NCI-H748 treated with DMSO at 0.1 percent for 48 hours (cell line): ENCODE data around the gene NOL4L.
"Not testable (repeated sequence)": the region's sequence is repeated elsewhere in the genome, so short reads cannot be mapped to it uniquely, and the experiment has no call there.

Experiments used
- DNase-seq: peaks from one replicate; lab custom pipeline; 2025; lab: John Stamatoyannopoulos, UW

Gene NOL4L

DNA sequence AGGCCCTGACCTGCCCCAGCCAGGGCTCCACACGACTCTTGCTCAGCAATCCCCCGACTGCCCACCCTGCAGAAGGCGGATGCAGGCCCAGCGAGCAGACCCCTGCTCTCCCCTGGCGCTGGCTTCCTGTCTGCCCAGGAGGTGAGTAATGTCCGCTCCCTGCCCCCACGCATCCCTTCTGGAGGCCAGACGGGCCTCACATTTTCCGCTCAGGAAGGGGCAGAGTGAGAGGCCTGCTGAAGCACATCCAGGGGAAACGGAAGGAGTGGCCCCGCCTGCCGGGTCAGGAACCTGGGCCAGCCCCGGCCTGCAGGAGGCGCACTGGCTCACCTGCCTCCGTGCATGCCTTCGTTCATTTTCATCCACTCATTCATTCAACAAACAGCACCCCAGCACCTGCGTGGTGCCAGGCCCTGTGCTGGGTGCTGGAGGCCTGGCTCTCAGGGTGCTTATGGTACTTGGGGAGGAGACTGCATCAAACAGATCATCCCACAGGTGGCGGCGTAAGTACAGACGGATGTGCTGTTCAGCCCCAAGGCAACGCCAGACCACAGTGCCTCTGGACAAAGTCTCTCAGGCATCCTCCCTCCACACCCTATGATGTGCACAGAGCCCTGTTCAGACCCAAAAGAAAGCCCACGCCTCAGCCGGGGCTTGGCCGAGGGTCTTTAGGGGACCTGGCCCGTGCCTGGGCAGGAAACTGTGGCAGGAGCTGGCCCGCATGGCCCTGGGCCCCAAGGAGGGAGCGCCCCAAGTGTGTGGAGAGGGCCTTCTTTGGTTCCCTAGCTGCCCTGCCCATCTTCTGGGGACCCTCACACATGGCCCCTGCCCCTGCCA, 114.9 kb downstream of the NOL4L start:
- DNase-seq, result no peak

DNA sequence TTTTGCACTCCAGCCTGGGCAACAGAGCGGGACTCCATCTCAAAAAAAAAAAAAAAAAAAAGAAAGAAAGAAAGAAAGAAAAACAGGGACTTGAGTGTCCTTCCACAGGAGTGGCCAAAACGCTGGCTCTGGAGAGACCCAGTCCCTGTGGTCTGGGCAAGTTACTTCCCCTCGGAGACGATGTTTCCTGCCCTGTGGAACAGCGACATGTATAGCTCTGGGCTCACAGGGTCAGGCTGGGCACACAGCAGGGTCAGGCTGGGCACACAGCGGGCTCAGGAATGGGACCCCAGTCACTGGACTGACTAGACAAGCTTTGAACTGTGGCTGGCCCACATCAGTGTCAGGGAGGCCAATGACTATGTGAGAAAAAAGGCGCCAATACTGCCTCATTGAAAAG, 116.3 kb downstream of the NOL4L start:
- no peak for DNase-seq

DNA sequence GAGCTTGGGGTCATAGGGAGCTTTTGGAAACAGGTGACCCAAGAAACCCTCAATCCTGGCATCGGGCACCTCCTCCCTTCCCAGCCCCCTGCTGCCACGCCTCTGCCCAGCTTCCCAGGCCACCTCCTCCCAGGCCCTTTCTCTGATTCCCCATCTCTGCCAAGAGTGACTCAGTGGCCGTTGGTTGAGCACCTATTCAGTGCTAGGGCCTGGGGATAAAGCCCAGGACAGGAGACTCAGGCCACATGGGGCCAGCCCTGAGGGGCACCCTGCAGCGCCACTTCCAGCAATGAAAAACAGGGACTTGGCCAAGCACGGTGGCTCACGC, 116.9 kb downstream of the NOL4L start:
- DNase-seq, result no peak

DNA sequence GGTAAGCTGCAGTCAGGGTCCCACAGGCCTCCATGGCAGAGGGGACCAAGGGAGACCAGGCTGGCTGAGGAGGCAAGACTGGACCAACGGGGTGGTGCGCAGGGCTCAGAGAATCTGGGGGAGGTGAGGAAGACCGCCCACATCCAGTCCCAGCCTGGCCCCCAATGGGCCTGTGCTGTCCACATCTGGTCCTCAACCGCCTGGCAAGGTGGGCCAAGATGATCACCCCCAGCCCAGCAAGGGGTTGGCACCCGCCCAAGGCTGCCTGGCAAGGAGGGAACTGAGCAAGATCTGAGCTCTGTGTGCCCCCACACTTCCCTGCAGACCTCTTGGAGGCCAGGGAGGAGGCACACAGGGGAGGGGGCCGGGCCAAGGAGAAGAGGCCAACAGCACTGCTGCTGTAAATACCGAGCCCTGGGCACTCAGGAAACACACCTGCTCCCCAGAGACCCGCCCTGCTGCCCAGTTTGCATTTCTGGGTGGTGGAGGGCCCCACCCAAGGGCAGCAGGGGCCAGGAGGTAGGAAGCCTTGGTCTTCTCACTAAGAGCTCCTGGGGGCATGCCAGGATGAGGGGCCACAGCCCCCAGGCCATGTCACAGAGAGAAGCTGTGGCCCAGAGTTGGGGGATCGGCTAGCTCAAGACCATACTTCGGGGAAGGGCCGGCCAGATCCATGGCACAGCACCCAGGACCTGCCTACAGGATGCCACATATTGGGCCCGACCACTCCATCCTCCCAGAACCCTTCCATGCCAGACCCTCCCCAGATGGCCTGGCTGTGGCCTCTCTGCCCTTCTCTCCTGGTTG, 117.4 kb downstream of the NOL4L start:
- no peak for DNase-seq

DNA sequence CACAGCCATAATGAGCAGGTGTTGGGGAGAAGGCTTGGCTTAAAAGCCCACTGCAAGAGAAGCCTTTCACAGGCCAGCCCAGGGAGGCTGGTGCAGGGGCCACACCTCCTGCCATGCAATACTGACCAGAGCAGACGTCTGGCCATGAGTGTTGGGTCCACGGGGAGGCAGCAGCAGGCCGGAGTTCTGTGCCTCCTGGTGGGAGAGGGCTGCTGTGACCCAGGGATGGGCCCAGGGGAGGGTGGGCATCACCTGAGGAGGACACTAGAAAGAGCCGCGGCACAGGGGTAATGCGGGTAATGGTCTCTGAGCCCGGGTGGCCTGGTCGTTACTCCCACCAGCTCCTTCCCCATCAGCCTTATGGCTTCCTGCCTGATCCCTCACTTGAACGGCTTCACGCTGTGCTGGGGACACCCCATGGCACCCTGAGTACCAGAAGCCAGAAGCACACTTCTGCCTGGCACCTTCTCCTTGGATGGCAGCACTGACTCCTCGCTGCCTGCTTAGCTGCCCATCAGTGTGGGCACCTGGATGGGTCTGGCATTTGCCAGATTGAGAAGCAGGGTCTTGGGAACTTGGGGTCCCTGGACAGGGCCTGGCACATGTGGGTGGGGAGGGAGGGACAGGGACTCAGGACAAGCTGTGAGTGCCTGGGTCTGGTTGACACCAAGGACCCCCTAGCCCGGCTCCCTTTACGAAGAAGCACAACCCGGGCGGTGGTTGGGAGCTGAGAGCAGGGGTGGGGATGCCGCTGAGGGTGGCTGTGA, 118.2 kb downstream of the NOL4L start:
- DNase-seq, result no peak

DNA sequence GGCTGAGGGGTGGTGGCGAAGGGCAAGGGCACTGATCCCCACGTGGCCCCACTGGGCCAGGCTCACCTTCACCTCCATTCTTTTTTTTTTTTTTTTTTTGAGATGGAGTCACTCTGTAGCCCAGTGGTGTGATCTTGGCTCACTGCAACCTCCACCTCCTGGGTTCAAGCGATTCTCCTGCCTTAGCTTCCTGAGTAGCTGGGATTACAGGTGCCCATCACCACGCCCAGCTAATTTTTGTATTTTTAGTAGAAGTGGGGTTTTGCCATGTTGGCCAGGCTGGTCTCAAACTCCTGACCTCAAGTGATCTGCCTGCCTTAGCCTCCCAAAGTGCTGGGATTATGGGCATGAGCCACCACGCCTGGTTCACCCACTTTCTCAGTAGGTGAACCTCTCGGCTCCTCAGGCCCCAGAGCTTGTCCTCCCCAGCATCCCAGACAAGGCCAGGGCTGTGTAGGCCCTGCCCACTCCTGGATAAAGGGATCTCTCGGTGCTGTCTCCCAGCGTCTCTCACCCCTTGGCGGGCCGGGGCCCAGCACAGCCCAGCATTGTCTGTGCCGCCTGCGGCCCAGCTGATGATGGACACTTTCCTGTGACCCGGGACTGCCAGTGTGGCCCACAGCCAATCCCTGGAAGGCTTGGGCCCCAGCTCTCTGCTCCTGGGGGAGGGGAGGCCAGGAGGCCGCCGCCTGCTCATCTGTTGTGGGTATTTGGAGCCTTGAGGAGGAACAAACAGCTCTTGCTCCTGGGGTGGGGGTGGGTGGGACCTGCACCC, 119.0 kb downstream of the NOL4L start:
- not testable (repeated sequence) for DNase-seq

DNA sequence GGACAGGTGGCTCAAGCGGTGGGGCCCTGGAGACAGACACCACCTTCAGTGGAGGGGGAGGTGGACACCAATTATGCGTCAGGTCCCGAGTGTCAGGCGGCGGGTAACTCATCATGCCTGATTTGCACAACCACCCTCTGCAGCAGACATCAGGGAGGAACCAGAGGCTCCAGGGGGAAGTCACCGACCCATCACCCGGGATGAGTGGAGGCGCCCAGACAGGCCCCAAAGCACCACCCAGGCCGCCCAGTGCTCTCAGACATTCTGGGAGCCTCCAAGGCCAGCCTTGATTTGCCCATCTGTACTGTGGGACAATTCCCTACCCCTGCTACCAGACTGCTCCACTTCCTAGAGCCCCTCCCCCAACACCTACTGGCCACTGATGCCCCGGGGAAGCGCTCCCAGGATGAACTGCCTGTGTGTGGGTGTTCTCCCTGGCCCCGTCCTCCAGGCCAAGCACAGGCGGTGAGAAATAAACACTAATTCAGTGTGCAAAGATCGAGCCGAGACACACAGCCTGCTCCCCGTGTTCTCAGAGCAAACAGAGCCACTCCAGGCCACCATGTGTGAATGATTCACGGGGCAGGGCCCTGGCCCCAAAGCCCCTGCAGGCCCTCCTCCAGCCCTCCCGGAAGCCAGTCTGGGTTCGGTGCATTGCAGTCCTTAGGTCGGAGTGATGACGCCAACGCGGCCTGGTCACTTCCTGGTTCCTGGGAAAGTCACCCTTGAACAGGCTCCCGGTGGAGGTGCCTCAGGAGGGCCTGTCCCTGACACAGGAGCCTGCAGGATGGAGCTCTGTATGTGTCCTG, 119.8 kb downstream of the NOL4L start:
- DNase-seq, result no peak

DNA sequence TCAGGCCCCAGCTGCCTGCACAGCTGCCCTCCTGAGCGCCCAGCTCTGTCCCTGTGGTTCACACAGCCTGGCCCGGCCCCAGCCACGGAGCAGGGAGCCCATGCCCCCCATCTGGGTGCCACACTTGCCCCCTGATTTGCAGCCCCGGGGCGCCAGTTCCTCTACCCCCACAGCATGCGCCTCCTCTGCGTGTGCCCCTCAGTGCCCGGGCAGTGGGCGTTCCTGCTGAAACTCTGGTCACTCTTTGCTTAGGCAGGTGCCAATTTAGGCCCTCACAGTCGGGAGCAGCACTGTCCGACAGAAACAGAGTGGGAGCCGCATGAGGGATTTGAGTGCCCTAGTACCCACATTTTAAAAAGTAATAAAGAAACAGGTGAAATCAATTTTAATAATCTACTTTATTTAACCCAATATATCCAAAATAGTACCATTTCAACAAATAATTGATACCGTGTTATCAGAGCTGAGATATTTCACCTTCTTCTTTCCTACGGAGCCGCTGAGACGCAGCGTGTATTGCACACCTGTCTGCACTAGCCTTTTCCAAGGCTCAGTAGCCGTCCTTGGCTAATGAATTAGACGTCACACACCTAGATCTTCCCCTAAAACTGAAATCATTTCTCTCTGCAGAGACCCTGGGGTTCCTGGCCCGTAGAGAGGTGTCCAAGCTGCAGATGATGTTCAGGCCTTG, 120.6 kb downstream of the NOL4L start:
- no peak for DNase-seq

DNA sequence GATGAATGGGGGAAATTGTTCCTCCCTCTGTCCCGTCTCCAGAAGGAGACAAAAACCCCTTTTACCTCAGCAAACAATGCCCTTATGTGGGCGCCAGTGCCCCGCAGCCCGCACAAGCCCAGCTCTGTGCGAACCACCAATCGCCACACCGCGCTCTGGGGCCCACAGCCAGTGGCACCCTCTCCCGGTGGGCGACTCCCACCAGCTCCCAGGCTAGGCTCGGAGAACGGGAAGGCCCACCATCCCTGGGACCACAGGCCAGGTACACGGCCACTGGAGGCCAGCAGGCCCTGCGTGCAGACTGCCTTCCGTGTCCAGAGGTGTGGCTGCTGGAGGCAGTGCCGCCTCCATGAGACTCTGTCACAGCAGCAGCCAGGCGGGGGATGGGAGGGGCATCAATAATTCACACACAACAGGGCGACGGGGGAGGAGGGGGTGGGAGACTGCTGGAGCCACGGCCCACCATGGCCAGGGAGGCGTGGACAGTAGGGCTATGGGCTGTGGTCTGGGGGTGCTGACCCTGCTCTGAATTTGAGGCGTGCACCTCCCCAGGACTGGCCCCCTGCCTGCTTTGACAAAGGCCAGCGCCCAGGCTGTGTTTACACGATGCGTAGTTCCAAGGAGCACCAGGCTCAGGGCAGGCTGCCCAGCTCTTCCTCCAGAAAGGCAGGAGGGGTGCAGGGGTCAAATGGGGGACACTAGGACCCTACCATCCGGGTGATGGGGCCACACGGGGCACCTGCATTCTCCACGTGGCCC, 121.3 kb downstream of the NOL4L start:
- no peak for DNase-seq

DNA sequence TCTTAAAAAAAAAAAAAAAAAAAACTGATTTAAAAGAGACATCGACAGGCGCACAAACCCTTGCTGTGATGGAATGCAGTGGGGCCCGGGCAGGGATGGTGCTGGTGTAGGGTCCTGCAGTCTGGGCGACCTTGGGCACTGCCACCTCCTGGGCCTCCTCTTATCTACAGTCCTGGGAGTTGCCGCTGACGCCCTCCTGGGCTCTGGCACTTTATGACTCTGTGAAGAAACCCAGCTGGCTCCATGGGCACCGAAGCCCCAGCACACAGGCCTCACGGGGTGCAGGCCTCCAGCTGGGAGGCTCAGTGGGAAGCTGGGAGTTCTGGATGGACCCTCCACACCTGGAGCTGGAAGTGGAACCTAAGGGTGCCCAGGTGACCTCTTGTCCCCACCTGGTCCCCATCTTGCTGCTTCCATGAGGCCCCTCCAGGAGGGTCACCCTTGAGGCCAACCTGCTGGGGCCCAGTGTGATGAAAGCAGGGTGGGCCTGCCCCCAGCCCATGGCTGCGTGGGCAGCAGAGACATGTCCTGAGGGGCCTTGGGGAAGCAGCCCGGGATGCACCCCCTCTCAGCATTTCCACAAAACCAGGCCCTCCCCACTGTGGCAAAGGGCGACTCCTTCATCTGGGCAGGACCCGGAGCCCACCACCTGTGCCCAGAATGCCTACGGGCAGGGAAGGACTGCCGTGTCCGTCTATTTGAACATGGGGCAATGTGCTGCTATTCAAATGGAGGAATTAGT, 122.1 kb downstream of the NOL4L start:
- DNase-seq, result no peak

DNA sequence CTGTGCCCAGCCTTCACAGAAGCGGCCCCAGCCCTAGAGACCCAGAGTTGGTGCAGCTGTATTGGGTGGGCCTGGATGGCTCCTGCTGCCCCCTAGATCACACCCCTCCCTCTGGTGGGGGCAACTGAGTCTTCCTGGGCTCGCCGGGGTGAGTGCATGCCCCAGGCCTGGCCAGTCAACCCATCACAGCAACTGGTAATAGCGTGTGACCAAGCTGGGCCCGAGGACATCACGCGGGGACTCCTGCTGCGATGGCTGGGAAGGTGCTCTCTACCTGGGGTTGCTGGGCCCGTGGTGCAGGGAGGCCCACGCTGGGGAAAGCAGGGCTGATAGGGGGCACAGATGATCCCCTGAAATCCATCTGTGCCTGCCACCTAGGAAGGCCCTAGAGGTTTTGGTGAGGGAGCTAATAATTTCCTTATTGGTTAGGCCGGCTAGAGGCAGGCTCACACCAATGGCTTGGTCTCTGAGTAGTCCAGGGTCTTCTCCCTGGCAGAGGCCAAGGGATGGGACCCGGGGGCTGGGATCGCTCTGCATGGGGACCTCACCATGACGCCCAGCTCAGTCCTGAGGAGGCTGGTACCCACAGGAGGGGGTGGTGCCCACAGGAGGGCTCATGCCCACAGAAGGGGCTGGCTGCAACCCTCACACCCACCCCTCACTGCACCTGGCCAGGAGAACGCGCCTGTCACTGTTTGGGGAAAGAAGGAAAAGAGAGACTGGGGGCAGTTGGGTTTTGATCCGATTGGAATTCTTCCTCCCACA, 123.1 kb downstream of the NOL4L start:
- no peak for DNase-seq

DNA sequence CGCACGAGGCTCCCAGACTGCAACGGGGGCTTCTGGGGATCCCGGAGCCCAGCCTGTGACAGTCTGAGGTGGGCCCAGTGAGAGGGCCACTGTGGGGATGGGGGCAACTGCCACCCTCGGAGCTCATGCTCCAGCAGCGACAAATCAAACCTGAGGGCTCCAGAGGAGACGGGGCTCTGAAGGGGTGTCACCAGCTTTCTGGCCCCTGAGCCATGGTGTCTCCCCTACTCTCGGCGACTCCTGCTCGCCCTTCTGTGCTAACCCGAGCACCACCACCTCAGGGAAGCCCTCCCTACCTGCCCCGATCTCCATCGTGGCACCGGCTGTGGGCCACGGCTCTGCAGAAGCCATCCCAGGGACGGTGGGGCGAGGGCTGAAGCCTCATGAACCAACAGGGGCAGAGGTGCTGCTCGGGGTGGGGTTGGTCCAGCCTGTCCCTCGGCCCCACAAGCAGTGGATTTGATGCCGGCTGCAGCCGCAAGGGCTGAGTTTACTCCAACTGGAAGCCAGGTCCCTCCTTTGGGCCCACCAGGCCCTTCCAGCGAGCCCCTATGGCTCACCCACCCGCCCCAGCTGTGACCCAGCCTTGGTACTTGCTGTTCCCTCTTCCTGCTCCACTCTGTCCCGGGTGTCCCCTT, 124.3 kb downstream of the NOL4L start:
- no peak for DNase-seq

DNA sequence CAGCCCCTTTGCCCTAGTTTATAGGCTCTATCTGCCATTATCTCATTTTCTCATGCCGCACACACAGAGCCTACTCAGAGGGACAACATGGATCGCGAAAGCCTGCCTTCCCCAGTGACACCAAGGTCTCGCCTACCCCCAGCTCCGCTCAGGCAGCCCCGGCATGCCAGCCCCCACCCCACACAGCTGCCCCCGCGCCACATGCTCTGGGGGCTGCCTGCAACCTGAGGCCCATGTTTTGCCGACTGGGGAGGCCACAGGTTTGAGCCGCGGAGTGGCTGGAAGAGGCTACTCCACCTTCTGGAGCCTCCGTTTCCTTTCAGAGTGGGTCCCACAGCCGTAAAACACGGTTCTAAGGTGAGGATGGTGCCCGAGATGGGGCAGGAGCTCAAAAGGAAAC, 124.9 kb downstream of the NOL4L start:
- DNase-seq, result no peak

DNA sequence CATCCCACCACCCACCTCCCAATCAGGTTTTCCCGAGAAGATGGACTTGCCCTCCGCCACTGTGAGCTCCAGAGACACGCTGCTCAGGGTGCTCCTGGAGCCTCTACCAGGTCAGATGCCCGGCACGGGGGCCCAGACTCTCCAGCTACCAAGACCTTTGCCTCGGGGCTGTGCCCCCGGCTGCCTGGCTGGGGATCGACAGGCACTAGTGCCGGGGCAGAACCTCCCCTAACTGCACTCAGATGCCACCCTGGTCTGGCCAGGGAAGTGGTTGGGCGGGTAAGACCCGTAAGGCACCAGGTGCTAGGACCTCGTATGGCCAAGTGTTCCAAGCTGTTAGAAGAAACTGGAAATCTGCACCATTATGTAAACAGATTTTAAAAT, 126.3 kb downstream of the NOL4L start:
- no peak for DNase-seq

DNA sequence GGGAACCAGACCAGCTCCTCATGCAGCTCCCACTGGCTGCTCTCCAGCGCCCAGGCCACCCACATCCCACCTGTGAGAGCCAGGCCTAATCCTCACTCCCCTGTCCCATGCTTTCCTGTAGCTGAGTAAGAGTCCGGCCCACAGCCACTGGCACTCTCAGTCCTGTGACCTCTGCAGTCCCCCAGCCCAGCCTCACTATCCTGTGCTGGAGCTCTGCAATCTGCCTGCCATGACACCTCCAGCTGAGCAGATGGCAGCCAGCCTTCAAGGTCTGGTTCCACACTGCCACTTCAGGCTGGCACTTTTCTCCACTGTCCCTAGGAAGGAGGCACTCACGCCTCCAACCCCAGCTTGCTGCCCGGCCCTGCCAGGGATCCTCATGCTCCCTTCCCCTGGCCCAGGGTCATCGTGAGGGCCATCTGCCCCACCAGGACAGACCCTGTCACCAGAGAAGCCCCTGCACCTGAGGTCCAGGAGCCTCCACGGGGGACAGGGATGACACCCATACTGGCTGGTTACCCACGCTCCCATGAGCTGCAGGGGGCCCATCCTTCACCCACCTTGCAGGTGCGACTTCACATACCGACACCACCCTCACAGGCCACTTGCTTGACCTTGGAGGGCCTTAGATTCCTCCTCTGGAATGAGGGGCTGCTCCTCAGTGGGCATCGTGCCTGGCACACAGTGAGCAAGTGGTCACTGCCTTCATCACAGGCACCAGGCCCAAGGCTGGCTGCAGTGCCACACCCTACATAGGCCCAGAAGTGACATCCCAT, 126.9 kb downstream of the NOL4L start:
- no peak for DNase-seq

DNA sequence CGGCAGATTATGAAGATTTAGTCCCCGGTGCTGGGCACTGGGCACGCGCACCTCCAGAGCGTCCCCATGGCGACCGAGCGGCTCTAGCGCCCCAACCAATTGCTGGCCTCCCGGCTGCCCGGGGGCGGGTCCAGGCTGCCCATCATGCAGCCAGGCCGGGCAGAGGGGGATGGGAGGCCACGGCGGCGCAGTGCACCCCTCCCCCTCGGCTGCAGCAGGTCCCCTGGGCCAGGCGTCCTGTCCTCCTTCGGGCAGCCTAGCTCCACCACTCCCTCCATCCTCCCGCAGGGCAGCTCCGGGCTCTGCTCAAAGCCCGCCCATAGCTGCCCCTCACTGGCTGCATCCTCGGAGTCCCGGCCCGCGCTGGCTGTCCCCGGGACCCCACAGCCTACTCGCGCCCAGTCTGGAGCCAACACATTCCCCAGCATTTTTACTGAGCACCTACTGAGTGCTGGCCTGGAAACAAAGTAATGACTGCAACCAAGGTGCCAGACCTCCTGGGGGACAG, 127.6 kb downstream of the NOL4L start:
- DNase-seq, result no peak
